Epithelial cell of prostate (primary cell): ENCODE data around the gene IL34.
"Not testable (repeated sequence)": the region's sequence is repeated elsewhere in the genome, so short reads cannot be mapped to it uniquely, and the experiment has no call there.

Source experiments
- DNase-seq: peaks from one replicate; pipeline ENCODE4 v3.0.0-alpha.2; 2011; ENCODE audit warnings: low read depth, low spot score
- H3K27ac ChIP-seq: fragments of 450-650 bp; 2 replicates; pipeline ENCODE4 v1.5.1; 2017; ENCODE audit warnings: mild to moderate bottlenecking

Gene IL34

GRCh38 chr16:70656065-70656711 lies 9.8 kb downstream of the IL34 start:
- DNase-seq = no peak
- H3K27ac ChIP-seq = no peak overlapping the region

GRCh38 chr16:70656712-70657263 lies 10.4 kb downstream of the IL34 start:
- no peak overlapping the region for H3K27ac ChIP-seq
- no peak for DNase-seq

GRCh38 chr16:70657956-70658355 lies 11.6 kb downstream of the IL34 start:
- no peak overlapping the region for H3K27ac ChIP-seq
- DNase-seq = no peak

DNA sequence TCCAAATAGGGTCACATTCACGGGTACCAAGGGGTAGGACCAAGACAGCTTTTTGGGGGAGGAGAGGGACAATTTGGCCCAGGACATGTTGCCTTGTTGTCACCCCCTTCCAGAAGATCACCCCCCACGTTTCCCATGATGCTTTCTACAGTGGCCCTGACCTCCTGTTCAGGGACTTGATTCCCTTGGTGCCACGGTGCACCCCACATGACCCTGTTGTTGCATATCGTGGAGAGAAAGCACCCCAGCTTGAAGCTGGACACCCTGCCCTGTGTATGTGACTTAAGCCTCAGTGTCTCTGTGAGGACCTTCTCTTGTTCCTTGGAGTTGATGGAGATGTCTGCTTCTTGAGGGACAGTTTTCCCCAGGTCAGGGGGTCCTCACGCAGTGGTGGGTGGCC lies 12.6 kb downstream of the IL34 start:
- H3K27ac ChIP-seq = no peak overlapping the region
- DNase-seq = no peak

GRCh38 chr16:70659546-70659945 lies 13.2 kb downstream of the IL34 start:
- no peak for DNase-seq
- no peak overlapping the region for H3K27ac ChIP-seq

DNA sequence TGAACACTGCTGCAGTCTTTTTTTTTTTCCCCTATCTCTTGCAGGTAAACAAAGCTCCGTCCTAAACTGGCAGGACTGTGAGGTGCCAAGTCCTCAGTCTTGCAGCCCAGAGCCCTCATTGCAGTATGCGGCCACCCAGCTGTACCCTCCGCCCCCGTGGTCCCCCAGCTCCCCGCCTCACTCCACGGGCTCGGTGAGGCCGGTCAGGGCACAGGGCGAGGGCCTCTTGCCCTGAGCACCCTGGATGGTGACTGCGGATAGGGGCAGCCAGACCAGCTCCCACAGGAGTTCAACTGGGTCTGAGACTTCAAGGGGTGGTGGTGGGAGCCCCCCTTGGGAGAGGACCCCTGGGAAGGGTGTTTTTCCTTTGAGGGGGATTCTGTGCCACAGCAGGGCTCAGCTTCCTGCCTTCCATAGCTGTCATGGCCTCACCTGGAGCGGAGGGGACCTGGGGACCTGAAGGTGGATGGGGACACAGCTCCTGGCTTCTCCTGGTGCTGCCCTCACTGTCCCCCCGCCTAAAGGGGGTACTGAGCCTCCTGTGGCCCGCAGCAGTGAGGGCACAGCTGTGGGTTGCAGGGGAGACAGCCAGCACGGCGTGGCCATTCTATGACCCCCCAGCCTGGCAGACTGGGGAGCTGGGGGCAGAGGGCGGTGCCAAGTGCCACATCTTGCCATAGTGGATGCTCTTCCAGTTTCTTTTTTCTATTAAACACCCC lies 13.8 kb downstream of the IL34 start:
- DNase-seq = no peak
- no peak overlapping the region for H3K27ac ChIP-seq

- no peak overlapping the region for H3K27ac ChIP-seq
- no peak for DNase-seq
These were observed 14.5 kb downstream of the IL34 start for GRCh38 chr16:70660672-70661350.

- no peak overlapping the region for H3K27ac ChIP-seq
- DNase-seq = no peak
These were observed 15.2 kb downstream of the IL34 start for GRCh38 chr16:70661534-70661917.

DNA sequence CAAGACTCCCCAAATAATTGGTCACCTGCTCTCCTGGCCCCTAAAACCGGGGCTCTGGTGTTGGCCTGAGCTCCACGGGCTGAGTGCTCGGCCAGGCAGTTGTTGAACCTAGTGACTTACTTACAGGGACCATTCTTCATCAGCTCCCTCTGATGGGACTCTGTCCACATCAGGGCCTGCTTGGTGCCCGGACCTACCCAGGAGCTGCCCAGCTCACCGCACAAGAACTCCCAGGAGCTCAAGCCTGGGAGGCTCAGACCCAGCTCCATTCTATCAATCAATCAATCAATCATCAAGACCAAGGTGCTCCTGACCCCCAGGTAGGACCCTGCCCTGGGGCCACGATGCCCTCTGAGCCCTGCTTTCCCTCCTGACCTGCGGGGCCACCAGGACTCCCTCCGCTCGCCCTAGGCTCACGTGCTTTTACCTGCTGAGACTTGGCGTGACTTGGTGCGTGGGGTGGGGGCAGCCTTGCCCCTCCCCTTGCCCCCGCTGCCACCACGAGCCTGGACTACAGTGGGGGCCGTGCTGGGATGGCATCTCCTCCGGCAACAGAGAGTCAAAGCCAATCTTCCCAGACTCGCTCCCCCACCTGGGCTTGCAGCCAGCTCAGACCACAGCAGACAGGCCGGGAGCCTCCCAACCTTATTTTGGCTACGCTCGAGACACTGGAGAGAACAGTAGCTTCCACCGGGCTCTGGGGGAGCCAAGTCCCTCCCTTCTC lies 15.7 kb downstream of the IL34 start:
- no peak overlapping the region for H3K27ac ChIP-seq
- DNase-seq = no peak

- DNase-seq = no peak
- H3K27ac ChIP-seq = no peak overlapping the region
These were observed 16.7 kb downstream of the IL34 start for GRCh38 chr16:70662991-70663523.

- no peak for DNase-seq
- no peak overlapping the region for H3K27ac ChIP-seq
These were observed 17.4 kb downstream of the IL34 start for GRCh38 chr16:70663524-70664324.

DNA sequence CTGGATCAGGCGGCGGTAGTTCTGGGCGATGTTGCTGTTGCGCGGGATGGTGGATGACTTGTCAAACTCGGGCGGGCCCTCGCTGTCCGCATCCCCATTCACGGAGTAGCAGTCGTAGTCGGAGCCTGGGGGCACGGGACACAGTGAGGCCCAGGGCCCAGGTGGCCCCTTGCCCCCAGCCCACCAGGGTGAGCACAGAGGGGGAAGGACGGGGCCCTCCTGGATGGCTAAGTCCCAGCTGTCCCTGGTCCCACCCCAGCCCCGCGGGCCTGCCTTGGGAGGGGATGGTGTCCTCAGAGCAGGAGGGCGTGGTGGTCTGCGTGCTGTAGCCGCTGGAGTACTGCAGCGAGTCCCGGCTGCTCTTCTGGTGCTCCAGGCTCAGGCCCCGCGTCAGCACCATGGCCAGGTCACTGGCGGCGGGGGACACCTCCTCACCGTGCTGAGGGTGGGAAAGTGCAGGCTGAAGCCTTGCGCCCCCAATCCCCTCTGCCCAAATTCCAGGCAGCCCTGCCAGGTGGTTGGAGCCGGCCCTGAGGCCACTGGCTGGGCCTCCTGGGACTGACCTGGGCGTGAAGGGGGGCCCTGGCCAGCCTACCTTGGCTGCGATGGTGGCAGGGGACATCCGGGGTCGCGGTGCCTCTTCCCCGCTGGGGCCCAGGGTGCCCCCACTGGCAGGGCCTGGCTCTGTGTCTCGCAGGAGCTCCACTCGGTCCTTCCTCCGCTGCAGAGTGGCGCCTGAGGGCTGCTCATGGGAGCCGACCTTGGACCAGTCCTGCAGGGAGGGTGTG lies 18.2 kb downstream of the IL34 start:
- no peak overlapping the region for H3K27ac ChIP-seq

GRCh38 chr16:70665113-70665694 lies 18.8 kb downstream of the IL34 start:
- no peak for DNase-seq

More for the DNA sequence above, 18.2 kb downstream of the IL34 start:
- DNase-seq = no peak

GRCh38 chr16:70665806-70666735 lies 19.7 kb downstream of the IL34 start:
- DNase-seq = no peak

More at GRCh38 chr16:70665113-70665694, 18.8 kb downstream of the IL34 start:
- no peak overlapping the region for H3K27ac ChIP-seq

DNA sequence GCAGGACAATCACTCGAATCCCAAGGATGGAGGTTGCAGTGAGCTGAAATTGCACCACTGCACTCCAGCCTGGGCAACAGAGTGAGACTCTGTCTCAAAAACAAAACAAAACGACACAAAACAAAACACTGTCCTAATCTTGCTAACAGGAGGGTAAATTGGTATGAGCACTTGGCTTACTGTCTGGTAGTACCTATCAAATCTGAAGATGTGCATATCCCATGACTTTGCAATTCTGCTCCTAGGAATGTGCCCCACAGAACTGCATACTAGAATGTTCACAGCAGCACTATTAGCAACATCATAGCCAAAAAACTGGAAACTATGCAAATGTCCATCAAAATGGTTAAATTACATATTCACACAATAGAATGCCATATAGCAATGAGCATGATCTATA lies 23.8 kb downstream of the IL34 start:
- no peak overlapping the region for H3K27ac ChIP-seq
- DNase-seq = no peak

More at GRCh38 chr16:70665806-70666735, 19.7 kb downstream of the IL34 start:
- H3K27ac ChIP-seq = no peak overlapping the region

DNA sequence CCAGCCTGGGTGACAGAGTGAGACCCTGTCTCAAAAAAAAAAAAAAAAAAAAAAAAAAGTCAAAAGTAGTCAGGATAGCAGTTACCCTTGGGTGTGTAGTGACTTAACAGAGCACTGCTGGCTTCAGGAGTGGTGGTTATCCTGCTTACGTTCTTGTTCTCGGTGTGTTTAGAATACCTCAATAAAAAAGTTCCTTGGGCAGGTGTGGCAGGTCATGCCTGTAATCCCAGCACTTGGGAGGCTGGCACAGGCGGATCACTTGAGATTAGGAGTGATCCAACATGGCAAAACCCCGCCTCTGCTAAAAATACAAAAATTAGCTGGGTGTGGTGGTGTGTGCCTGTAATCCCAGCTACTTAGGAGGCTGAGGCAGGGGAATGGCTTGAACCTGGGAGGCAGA lies 24.6 kb downstream of the IL34 start:
- H3K27ac ChIP-seq, DNase-seq: not testable (repeated sequence)
